Measurements from ENCODE around the gene ADAM19.

DNA sequence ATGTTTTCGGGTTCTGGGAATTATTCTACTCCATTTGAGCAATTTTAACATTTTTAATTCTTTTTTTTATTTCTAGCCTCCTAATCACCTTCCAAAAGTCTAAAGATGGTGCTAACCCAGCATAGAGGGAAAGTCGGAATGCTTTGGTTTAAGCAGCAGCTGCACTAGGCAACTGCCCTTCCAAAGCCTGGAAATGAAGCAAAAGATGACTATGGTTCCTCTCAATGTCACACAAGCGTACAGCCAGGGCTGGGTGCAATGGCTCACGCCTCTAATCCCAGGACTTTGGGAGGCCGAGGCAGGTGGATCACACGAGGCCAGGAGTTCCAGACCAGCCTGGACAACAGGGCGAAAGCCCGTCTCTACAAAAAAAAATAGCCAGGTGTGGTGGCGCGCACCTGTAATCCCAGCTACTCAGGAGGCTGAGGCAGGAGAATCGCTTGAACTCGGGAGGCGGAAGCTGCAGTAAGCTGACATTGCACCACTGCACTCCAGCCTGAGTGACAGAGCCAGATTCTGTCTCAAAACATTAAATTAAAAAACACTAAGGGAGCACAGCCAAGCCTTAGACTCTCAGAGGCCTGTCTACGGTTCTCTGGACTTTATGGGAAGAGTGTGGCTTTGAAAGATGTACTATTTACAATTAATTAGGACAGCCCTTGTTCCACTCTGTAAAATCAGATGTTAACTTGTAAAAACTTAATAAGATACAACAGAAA, 33.1 kb downstream of the ADAM19 start:
- TF ChIP-seq, protein P1, sequence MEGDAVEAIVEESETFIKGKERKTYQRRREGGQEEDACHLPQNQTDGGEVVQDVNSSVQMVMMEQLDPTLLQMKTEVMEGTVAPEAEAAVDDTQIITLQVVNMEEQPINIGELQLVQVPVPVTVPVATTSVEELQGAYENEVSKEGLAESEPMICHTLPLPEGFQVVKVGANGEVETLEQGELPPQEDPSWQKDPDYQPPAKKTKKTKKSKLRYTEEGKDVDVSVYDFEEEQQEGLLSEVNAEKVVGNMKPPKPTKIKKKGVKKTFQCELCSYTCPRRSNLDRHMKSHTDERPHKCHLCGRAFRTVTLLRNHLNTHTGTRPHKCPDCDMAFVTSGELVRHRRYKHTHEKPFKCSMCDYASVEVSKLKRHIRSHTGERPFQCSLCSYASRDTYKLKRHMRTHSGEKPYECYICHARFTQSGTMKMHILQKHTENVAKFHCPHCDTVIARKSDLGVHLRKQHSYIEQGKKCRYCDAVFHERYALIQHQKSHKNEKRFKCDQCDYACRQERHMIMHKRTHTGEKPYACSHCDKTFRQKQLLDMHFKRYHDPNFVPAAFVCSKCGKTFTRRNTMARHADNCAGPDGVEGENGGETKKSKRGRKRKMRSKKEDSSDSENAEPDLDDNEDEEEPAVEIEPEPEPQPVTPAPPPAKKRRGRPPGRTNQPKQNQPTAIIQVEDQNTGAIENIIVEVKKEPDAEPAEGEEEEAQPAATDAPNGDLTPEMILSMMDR (IDR thresholded peaks at IDR 0.05): no peak
- TF ChIP-seq POLR2A (IDR thresholded peaks at IDR 0.05): no peak

Measured in uterus (tissue), 2 donors.